CD4-positive, alpha-beta T cell (primary cell): ENCODE data around the gene SLC6A3. TPM values are rescaled to one million over a fixed set of nuclear protein-coding genes. Genes with fewer than 3 reads are reported as not detected.

Experiments used
- ATAC-seq: fragments of 200-7000 bp; cut with Tn5 transposase; one replicate; pipeline ENCODE4 v1.10.0; 2022; ENCODE audit warnings: mild to moderate bottlenecking; ENCODE audit not compliant: poor library complexity
- CTCF ChIA-PET: fragments of 350-600 bp; sonication (Branson Sonifier 250); formaldehyde crosslinking; loops from one replicate; lab custom pipeline; 2021; ENCODE audit warnings: antibody characterized with exemption, inconsistent platforms; lab: Charles Lee
- POLR2A ChIA-PET: fragments of 350-600 bp; sonication (Branson Sonifier 250); formaldehyde crosslinking; loops from one replicate; lab custom pipeline; 2021; ENCODE audit warnings: antibody characterized with exemption, inconsistent platforms; lab: Charles Lee
- DNase-seq, 14 experiments: peaks; one replicate each; pipeline ENCODE4 v3.0.0-alpha.2; 2013 to 2020; ENCODE audit warnings: mixed read lengths in 2 of 14
- H3K27ac ChIP-seq, 2 donors: one replicate each; pipeline versions ENCODE4 v1.5.1 to v1.7.0; 2013; ENCODE audit warnings: low read length in 2 of 2, low read depth in 1 of 2, mild to moderate bottlenecking in 1 of 2
- H3K27me3 ChIP-seq, 2 experiments: 1 replicate in 1 of 2; 2 replicates in 1 of 2; pipeline versions ENCODE4 v1.6.1 to v1.7.0; 2013; ENCODE audit warnings: low read length in 2 of 2, control low read depth in 1 of 2, mild to moderate bottlenecking in 1 of 2, moderate library complexity in 1 of 2; ENCODE audit not compliant: insufficient read depth in 2 of 2, control insufficient read depth in 1 of 2
- H3K36me3 ChIP-seq: one replicate; pipeline ENCODE4 v1.6.1; 2013; ENCODE audit warnings: low read length, control low read depth; ENCODE audit not compliant: insufficient read depth
- H3K4me1 ChIP-seq: one replicate; pipeline ENCODE4 v1.6.1; 2013; ENCODE audit warnings: low read length, control low read depth; ENCODE audit not compliant: insufficient read depth
- H3K4me3 ChIP-seq: one replicate; pipeline ENCODE4 v1.5.1; 2013; ENCODE audit warnings: mild to moderate bottlenecking, low read length, moderate library complexity
- H3K9me3 ChIP-seq, 2 experiments: 1 replicate in 1 of 2; 2 replicates in 1 of 2; pipeline versions ENCODE4 v1.6.1 to v1.7.0; 2013; ENCODE audit warnings: low read length in 2 of 2, mild to moderate bottlenecking in 2 of 2, control low read depth in 1 of 2, moderate library complexity in 1 of 2; ENCODE audit not compliant: control insufficient read depth in 1 of 2, insufficient read depth in 1 of 2
- H3K27ac Mint-ChIP-seq: one replicate; pipeline ENCODE4 v1.8.0; 2020; ENCODE audit warnings: mixed read lengths
- H3K27me3 Mint-ChIP-seq: one replicate; pipeline ENCODE4 v1.8.0; 2021; ENCODE audit warnings: mixed read lengths
- H3K36me3 Mint-ChIP-seq: one replicate; pipeline ENCODE4 v1.8.0; 2021; ENCODE audit warnings: low read depth, mixed read lengths
- H3K4me1 Mint-ChIP-seq: one replicate; pipeline ENCODE4 v1.8.0; 2021; ENCODE audit warnings: low read depth, mixed read lengths
- H3K4me3 Mint-ChIP-seq: one replicate; pipeline ENCODE4 v1.8.0; 2020; ENCODE audit warnings: mild to moderate bottlenecking, mixed read lengths
- H3K9me3 Mint-ChIP-seq: one replicate; pipeline ENCODE4 v1.8.0; 2020; ENCODE audit warnings: mixed read lengths
- intact Hi-C, 2 experiments: fragments of 100-400 bp; cut with DNase I in 1 of 2; cut with micrococcal nuclease in 1 of 2; formaldehyde crosslinking; loops; one replicate each; pipeline versions ENCODE4 v1.15.1 to v1.9.0; 2023 to 2025; cut with DNase I, micrococcal nuclease
- total RNA-seq, 174 experiments: library from RNA in 2 of 174; stranded (reverse) in 2 of 174; gene quantifications; one replicate each; pipeline ENCODE4 v1.2.3 and lab custom pipeline; 2021 to 2026
- TF ChIP-seq, protein P1 (sequence below): fragments of 200-600 bp; IDR thresholded peaks from one replicate; pipeline ENCODE4 v1.8.0; 2022; ENCODE audit warnings: antibody characterized with exemption, mild to moderate bottlenecking

The SLC6A3 gene
- total RNA-seq, 2 experiments from 2014 or later, result 0.08 TPM; not detected in 1

- no peak overlapping the region for H3K27ac Mint-ChIP-seq
- H3K9me3 ChIP-seq, result peaks cover 0 to 3% of the 10 kb centered on the region in 2 experiments
- H3K4me1 ChIP-seq, result peaks cover 17% of the 10 kb centered on the region
- CTCF ChIA-PET, result no interaction called here
- no peaks in the 10 kb centered on the region for H3K27me3 Mint-ChIP-seq
- no peaks in the 10 kb centered on the region for H3K9me3 Mint-ChIP-seq
- intact Hi-C loops, result no loop called here
- ATAC-seq (no peak), DNase-seq (no peak)
- TF ChIP-seq, protein P1, sequence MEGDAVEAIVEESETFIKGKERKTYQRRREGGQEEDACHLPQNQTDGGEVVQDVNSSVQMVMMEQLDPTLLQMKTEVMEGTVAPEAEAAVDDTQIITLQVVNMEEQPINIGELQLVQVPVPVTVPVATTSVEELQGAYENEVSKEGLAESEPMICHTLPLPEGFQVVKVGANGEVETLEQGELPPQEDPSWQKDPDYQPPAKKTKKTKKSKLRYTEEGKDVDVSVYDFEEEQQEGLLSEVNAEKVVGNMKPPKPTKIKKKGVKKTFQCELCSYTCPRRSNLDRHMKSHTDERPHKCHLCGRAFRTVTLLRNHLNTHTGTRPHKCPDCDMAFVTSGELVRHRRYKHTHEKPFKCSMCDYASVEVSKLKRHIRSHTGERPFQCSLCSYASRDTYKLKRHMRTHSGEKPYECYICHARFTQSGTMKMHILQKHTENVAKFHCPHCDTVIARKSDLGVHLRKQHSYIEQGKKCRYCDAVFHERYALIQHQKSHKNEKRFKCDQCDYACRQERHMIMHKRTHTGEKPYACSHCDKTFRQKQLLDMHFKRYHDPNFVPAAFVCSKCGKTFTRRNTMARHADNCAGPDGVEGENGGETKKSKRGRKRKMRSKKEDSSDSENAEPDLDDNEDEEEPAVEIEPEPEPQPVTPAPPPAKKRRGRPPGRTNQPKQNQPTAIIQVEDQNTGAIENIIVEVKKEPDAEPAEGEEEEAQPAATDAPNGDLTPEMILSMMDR, result no peak
- H3K27me3 ChIP-seq, result no peaks in the 10 kb centered on the region
- POLR2A ChIA-PET, result no interaction called here
- H3K4me1 Mint-ChIP-seq, result no peaks in the 10 kb centered on the region
- no peak overlapping the region for H3K4me3 Mint-ChIP-seq
- no peak overlapping the region for H3K4me3 ChIP-seq
- peaks cover 30% of the 10 kb centered on the region for H3K36me3 ChIP-seq
- no peak overlapping the region for H3K27ac ChIP-seq
- H3K36me3 Mint-ChIP-seq, result peaks cover 39% of the 10 kb centered on the region
These were observed 40.4 kb upstream of the SLC6A3 start for GRCh38 chr5:1485579-1486118.

DNA sequence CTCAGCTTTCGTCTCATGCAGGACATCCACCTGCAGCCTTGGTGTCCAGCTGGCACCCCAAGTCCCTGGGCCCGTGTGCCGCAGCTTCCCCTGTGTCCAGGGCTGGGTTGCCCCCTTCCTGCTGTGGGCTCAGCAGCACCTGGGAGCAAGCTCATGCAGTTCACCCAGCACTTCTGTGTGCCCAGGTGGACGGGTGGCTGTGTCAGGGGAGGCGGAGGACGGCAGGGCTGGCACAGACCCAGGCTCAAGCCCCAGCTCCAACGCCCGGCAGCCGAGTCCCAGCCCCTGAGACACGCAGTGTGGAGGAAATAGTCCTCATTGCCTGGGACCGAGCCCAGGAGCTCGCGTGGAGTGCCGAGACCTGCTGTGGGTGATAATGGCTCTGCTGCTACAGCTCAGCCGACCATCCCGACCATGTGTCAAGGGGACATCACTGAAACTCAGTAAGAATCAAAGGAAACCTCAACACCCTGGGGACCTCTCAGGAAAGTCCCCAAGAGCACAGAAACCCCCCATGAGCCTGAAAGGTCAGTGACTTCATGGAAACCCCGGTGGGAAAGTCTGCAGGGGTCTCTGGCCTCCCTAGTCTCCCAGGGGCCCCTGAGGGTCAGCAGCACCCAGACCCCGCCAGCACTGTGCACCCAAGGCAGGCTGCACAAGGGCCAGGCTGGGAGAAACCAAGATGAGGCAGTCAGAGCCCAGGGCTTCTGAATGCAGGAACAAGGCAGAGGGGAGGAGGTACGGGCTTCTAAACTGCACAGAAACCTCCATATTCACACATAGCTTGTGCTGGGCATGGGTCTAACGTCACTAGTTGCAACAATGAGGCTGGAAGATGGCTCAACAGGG is 39.7 kb upstream of the SLC6A3 start:
- TF ChIP-seq, protein P1, result no peak
- ChIA-PET POLR2A (interaction anchor here (0.6 kb wide), 1 partner anchor 72 kb away, joined by 4 read pairs; no protein-coding TSS in a partner anchor), CTCF (no interaction called here)
- Histone ChIP-seq H3K4me1 (peaks cover 14% of the 10 kb centered on the region), H3K27ac (no peak overlapping the region), H3K27me3 (no peaks in the 10 kb centered on the region), H3K36me3 (peaks cover 28% of the 10 kb centered on the region), H3K9me3 (peaks cover 0 to 3% of the 10 kb centered on the region in 2 experiments), H3K4me3 (no peak overlapping the region)
- Mint-ChIP-seq H3K4me1 (no peaks in the 10 kb centered on the region), H3K4me3 (no peak overlapping the region), H3K27ac (no peak overlapping the region), H3K27me3 (no peaks in the 10 kb centered on the region), H3K9me3 (no peaks in the 10 kb centered on the region), H3K36me3 (peaks cover 40% of the 10 kb centered on the region)
- intact Hi-C loops, result no loop called here
- no peak for ATAC-seq
- DNase-seq, result no peak

DNA sequence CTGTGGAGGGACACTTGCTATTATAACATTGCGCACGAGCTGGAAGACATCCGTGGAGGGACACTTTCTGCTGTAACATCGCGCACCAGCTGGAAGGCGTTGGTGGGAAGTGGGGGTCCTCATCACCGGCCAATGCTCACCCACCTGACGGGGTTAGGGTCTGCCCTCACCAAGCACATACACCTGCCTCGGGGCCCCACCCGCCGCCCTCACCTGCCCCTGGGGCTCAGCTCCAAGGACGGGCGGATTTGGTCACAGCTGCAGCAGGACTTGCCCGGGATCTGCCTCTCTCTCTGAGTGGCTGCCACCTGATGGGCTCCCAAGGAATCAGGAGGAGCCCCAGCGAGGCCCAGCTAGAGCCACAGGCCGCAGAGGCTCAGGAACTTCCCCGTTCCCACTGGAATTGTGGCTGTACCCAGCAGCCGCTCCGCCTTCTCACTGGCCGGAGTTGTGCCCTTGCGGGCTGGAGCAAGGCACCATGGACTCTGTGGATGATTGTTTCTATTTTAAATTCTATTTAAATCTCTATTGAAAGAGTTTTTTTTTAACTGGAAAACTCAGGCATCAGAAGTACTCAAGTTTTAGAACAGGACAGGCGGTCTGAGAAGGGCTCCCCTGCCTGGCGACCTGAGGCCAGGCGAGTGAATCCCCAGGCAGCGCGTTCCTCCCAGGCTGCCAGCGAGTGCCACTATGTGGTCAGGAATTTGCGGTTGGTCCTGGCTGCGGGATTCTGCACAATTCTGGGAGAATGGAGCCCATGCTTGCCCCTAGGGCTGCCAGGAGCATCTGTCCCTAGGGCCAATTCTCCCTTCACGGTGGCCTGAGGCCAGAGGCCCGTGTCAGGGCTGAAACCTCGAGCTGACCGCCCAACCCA is 38.9 kb upstream of the SLC6A3 start:
- POLR2A ChIA-PET, result no interaction called here
- H3K36me3 ChIP-seq, result peaks cover 30% of the 10 kb centered on the region

More for the DNA sequence above, 38.9 kb upstream of the SLC6A3 start:
- TF ChIP-seq, protein P1, result no peak
- DNase-seq (no peak), ATAC-seq (no peak)
- Mint-ChIP-seq H3K4me3 (no peak overlapping the region), H3K36me3 (peaks cover 43% of the 10 kb centered on the region), H3K9me3 (no peaks in the 10 kb centered on the region), H3K4me1 (no peaks in the 10 kb centered on the region), H3K27ac (no peak overlapping the region), H3K27me3 (no peaks in the 10 kb centered on the region)
- no peak overlapping the region for H3K27ac ChIP-seq
- intact Hi-C loops, result no loop called here
- H3K4me3 ChIP-seq, result no peak overlapping the region
- H3K27me3 ChIP-seq, result no peaks in the 10 kb centered on the region
- no peaks in the 10 kb centered on the region for H3K9me3 ChIP-seq
- H3K4me1 ChIP-seq, result peaks cover 10% of the 10 kb centered on the region
- CTCF ChIA-PET, result no interaction called here
